ENCODE measurements around the gene SLC22A23. TPM values are rescaled to one million over a fixed set of nuclear protein-coding genes. Genes with fewer than 3 reads are reported as not detected.

Gene SLC22A23
- total and polyA plus RNA-seq, 2 donors (not counting 1 experiment from before 2014, with no cell fraction given): 0.18 to 1.4 TPM

DNA sequence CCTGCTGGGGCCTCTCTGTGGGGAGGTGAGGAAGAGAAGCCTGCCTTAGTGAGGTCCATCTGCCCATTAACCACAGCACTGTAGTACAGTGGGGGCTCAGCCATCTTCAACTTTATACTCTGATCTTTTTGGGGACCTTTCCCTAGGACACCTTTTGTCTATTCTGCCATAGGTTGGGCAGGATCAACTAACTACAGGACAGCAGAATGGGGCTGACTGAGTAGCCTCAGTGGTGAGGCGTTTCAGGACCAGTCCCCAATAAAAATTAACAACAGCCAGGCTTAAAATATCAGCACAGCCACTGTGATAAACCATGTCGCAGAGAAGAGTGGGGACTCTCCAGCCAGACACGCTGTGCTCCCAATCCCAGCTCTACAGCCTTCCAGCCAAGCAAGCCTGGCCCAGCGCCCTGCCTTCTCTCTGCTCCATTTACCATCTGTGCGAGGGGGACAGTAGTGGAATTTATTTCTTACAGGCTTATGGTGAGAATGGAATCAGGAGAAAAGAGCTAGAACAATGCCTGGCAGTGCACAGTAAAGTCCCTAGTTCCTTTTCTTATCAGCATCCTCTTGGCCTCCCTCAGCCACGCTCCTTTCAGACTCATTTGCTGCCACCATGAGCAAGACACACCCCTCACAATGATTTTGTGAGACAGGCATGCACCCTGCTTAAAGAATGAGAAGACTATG, 75.5 kb downstream of the SLC22A23 start:
- Histone ChIP-seq H3K4me2 (replicated peaks; ENCODE audit: low read depth, low read length, poor library complexity, severe bottlenecking) (no peak overlapping the region), H3K9ac (ENCODE audit: low read length) (no peak overlapping the region), H3K4me1 (ENCODE audit: control insufficient read depth in 2 of 2, insufficient read depth in 2 of 2, low read length in 2 of 2) (peaks cover 6 to 9% of the 10 kb centered on the region in 2 donors), H3K36me3 (replicated peaks in 1 of 2; ENCODE audit: control extremely low read depth in 1 of 2, control insufficient read depth in 1 of 2, extremely low read depth in 1 of 2, insufficient read depth in 2 of 2, low read length in 1 of 2) (no peaks in the 10 kb centered on the region), H3K4me3 (ENCODE audit: control extremely low read depth in 1 of 5, extremely low read depth in 1 of 5, insufficient read depth in 1 of 5, low read depth in 2 of 5, low read length in 4 of 5) (no peak overlapping the region), H3K27me3 (replicated peaks in 1 of 4; ENCODE audit: control extremely low read depth in 1 of 4, control insufficient read depth in 3 of 4, insufficient read depth in 4 of 4, low read length in 3 of 4) (peaks cover 0 to 6% (median 0%) of the 10 kb centered on the region in 4 experiments), H2AFZ (ENCODE audit: insufficient read depth, low read depth, low read length, poor library complexity, severe bottlenecking) (no peak overlapping the region), H3K27ac (ENCODE audit: low read length in 2 of 2) (no peak overlapping the region), H3K79me2 (ENCODE audit: control insufficient read depth, insufficient read depth, low read length) (no peaks in the 10 kb centered on the region), H3K9me3 (ENCODE audit: control extremely low read depth in 1 of 3, control insufficient read depth in 2 of 3, insufficient read depth in 1 of 3, low read length in 2 of 3) (peaks cover 0 to 4% (median 0%) of the 10 kb centered on the region in 3 donors), H4K20me1 (ENCODE audit: control insufficient read depth, insufficient read depth, low read length, poor library complexity, severe bottlenecking) (no peaks in the 10 kb centered on the region)
- CTCF ChIA-PET: no interaction called here
- DNase-seq: no peak
- Mint-ChIP-seq H3K4me3 (no peak overlapping the region), H3K27me3 (peaks cover 31% of the 10 kb centered on the region), H3K27ac (no peak overlapping the region), H3K4me1 (peaks cover 19% of the 10 kb centered on the region), H3K9me3 (ENCODE audit: insufficient read depth) (no peaks in the 10 kb centered on the region)
- TF ChIP-seq CTCF (IDR thresholded peaks at IDR 0.05) (no peak), EZH2 (IDR thresholded peaks at IDR 0.05; ENCODE audit: borderline replicate concordance, insufficient read depth, low read depth, low read length, poor library complexity, severe bottlenecking) (no peak)
- ATAC-seq (ENCODE audit: low read depth): no peak
- intact Hi-C loops (cut with micrococcal nuclease): loop anchor here (10.0 kb wide), 1 partner anchor 47 kb away; no protein-coding TSS in a partner anchor
- POLR2A ChIA-PET: no interaction called here
- WGBS (ENCODE audit: insufficient coverage): 90% methylated on average over 4 of the region's 6 CpGs
